ENCODE measurements around the gene RAD51AP1.
A peak's percentile ranks its signal among the peaks of the same experiment; 100 is the strongest.

Gene RAD51AP1

DNA sequence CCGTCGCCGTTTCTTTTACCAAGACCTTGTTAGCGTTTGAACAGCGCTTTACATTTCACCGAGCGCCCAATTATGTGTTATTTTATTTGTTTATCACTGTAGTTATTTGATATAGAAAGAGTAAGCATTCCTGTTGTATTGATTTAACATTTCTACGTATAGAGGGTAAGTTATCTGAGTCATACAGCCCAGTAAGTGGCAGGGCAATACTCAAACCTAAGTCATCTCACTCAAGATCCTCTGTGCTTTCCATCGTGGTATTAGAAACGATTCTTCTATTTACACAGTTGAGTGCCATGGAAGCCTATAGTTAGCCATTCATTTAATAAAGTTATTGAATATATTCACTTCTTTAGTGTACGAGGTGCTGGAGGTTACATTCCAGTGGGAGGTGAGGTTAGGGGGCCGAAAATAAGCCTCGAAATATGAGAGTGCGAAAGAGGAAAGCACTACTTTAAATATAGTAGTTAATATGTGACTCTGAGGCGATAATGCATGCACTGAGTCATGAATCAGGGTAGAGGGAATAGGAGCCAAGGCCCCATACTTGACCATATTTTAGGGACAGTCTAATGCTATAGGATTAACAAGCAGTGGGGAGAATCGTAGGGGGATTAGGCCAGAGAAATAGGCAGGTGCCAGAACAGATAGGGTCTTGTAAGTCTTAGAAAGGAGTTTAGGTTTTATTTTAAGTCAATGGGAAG, 629 bp downstream of the RAD51AP1 start:
- H3K36me3 ChIP-seq (replicated peaks; ENCODE audit: insufficient read depth, low read length) = peaks cover 10% of the 10 kb centered on the region; the same call in 1 of the 2 replicates
- peaks cover 30% of the 10 kb centered on the region for H3K4me1 ChIP-seq (ENCODE audit: low read length)
- peak overlapping the region; percentile 88 for H3K4me2 ChIP-seq (ENCODE audit: low read depth, low read length)
- no peaks in the 10 kb centered on the region for H4K20me1 ChIP-seq (ENCODE audit: insufficient read depth, low read length)
- DNase-seq = no peak
- TF ChIP-seq EZH2 (optimal IDR thresholded peaks at IDR 0.05; ENCODE audit: low read depth, low read length) = no peak
- no peak for TF ChIP-seq EZH2phosphoT487 (IDR thresholded peaks at IDR 0.05; ENCODE audit: low read length)
- TF ChIP-seq, protein P1, sequence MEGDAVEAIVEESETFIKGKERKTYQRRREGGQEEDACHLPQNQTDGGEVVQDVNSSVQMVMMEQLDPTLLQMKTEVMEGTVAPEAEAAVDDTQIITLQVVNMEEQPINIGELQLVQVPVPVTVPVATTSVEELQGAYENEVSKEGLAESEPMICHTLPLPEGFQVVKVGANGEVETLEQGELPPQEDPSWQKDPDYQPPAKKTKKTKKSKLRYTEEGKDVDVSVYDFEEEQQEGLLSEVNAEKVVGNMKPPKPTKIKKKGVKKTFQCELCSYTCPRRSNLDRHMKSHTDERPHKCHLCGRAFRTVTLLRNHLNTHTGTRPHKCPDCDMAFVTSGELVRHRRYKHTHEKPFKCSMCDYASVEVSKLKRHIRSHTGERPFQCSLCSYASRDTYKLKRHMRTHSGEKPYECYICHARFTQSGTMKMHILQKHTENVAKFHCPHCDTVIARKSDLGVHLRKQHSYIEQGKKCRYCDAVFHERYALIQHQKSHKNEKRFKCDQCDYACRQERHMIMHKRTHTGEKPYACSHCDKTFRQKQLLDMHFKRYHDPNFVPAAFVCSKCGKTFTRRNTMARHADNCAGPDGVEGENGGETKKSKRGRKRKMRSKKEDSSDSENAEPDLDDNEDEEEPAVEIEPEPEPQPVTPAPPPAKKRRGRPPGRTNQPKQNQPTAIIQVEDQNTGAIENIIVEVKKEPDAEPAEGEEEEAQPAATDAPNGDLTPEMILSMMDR (IDR thresholded peaks at IDR 0.05; ENCODE audit: low read length) = no peak
- peak overlapping the region; percentile 66 for H2AFZ ChIP-seq (ENCODE audit: low read length)
- H3K27ac ChIP-seq (ENCODE audit: low read length) = peak overlapping the region; percentile 77; the same call in 1 of the 2 replicates
- peaks cover 65% of the 10 kb centered on the region for H3K79me2 ChIP-seq (ENCODE audit: low read length)
- peak overlapping the region; percentile 88 for H3K9ac ChIP-seq (ENCODE audit: low read length)
- H3F3A ChIP-seq (ENCODE audit: insufficient read depth, low read length) = peaks cover 33% of the 10 kb centered on the region
- no peaks in the 10 kb centered on the region for H3K27me3 ChIP-seq (replicated peaks; ENCODE audit: insufficient read depth, low read length)
- H3K9me2 ChIP-seq (replicated peaks; ENCODE audit: insufficient read depth, low read length) = no peaks in the 10 kb centered on the region
- no peaks in the 10 kb centered on the region for H3K9me3 ChIP-seq (replicated peaks; ENCODE audit: insufficient read depth, low read length)
- peak overlapping the region; percentile 99 for H3K4me3 ChIP-seq (ENCODE audit: low read length)

DNA sequence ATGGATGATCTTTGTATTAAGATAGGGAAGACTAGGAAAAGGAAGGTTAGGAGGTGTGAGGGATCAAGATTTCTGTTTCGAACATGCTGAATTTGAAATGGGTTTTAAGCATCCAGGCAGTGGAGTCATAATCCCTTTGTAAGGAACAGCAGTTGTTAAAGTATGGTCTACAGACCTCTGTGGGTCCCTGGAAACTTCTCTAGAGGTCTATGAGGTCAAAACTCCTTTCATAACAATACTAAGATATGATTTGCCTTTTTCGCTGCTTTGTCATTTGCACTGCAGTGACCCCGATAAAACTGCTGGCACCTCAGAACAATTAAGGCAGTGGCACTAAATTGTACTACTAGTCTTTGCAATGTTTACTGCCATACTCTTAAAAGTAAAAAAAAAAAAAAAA, 1.5 kb downstream of the RAD51AP1 start:
- H4K20me1 ChIP-seq (ENCODE audit: insufficient read depth, low read length) = no peaks in the 10 kb centered on the region
- H3K4me3 ChIP-seq (ENCODE audit: low read length) = peak overlapping the region; percentile 99
- no peaks in the 10 kb centered on the region for H3K9me2 ChIP-seq (replicated peaks; ENCODE audit: insufficient read depth, low read length)
- H3K4me1 ChIP-seq (ENCODE audit: low read length) = peaks cover 30% of the 10 kb centered on the region
- H3K27ac ChIP-seq (ENCODE audit: low read length) = no peak overlapping the region
- peaks cover 69% of the 10 kb centered on the region for H3K79me2 ChIP-seq (ENCODE audit: low read length)
- H3K36me3 ChIP-seq (replicated peaks; ENCODE audit: insufficient read depth, low read length) = peaks cover 16% of the 10 kb centered on the region; the same call in 1 of the 2 replicates
- H3K9ac ChIP-seq (ENCODE audit: low read length) = peak overlapping the region; percentile 88; the same call in 1 of the 2 replicates
- H3F3A ChIP-seq (ENCODE audit: insufficient read depth, low read length) = peaks cover 25% of the 10 kb centered on the region
- H3K27me3 ChIP-seq (replicated peaks; ENCODE audit: insufficient read depth, low read length) = no peaks in the 10 kb centered on the region
- no peaks in the 10 kb centered on the region for H3K9me3 ChIP-seq (replicated peaks; ENCODE audit: insufficient read depth, low read length)
- H3K4me2 ChIP-seq (ENCODE audit: low read depth, low read length) = peak overlapping the region; percentile 88
- H2AFZ ChIP-seq (ENCODE audit: low read length) = no peak overlapping the region
- no peak for DNase-seq
- TF ChIP-seq EZH2phosphoT487 (IDR thresholded peaks at IDR 0.05; ENCODE audit: low read length) (no peak), EZH2 (optimal IDR thresholded peaks at IDR 0.05; ENCODE audit: low read depth, low read length) (no peak)
- TF ChIP-seq, protein P1 (IDR thresholded peaks at IDR 0.05; ENCODE audit: low read length) = no peak

DNA sequence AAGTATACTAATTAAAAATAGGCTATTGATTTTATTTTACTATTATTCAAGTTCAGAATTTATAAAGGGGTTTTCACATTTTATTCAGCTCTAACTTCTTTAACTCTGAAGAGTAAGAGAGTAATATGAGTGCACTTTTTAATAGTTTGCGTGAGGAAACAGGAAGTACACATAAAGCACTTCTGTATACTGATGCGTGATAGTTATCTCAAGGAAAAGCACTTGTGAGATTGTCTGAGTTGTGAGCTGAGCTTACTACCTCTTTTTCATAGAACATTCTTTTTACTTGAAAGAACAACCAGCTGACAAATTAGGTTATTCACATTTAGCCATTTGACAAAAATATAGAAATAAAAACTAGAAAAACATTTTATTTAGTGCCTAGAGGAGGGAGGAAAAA, 1.9 kb downstream of the RAD51AP1 start:
- Histone ChIP-seq H3F3A (ENCODE audit: insufficient read depth, low read length) (peaks cover 20% of the 10 kb centered on the region), H2AFZ (ENCODE audit: low read length) (no peak overlapping the region), H4K20me1 (ENCODE audit: insufficient read depth, low read length) (no peaks in the 10 kb centered on the region), H3K9me2 (replicated peaks; ENCODE audit: insufficient read depth, low read length) (no peaks in the 10 kb centered on the region), H3K4me1 (ENCODE audit: low read length) (peaks cover 26% of the 10 kb centered on the region), H3K9me3 (replicated peaks; ENCODE audit: insufficient read depth, low read length) (no peaks in the 10 kb centered on the region), H3K27ac (ENCODE audit: low read length) (no peak overlapping the region), H3K79me2 (ENCODE audit: low read length) (peaks cover 69% of the 10 kb centered on the region), H3K4me3 (ENCODE audit: low read length) (no peak overlapping the region), H3K36me3 (replicated peaks; ENCODE audit: insufficient read depth, low read length) (peaks cover 16% of the 10 kb centered on the region; the same call in 1 of the 2 replicates), H3K9ac (ENCODE audit: low read length) (no peak overlapping the region), H3K4me2 (ENCODE audit: low read depth, low read length) (peak overlapping the region; percentile 88; the same call in 1 of the 2 replicates), H3K27me3 (replicated peaks; ENCODE audit: insufficient read depth, low read length) (no peaks in the 10 kb centered on the region)
- TF ChIP-seq EZH2 (optimal IDR thresholded peaks at IDR 0.05; ENCODE audit: low read depth, low read length) (no peak), EZH2phosphoT487 (IDR thresholded peaks at IDR 0.05; ENCODE audit: low read length) (no peak)
- TF ChIP-seq, protein P1 (IDR thresholded peaks at IDR 0.05; ENCODE audit: low read length) = no peak
- no peak for DNase-seq
